HepG2 (cell line): ENCODE results near the gene INKA1. TPM values are rescaled to one million over a fixed set of nuclear protein-coding genes. Genes with fewer than 3 reads are reported as not detected.
A peak's percentile ranks its signal among the peaks of the same experiment; 100 is the strongest.

ENCODE experiments used
- ARID4A ChIP-seq: sonication (generic); formaldehyde crosslinking; IDR thresholded peaks from 2 replicates; pipeline ENCODE4 v1.5.0; 2020; ENCODE audit warnings: mild to moderate bottlenecking, missing genetic modification reagents, borderline replicate concordance
- CCDC6 ChIP-seq: sonication (generic); formaldehyde crosslinking; IDR thresholded peaks from 2 replicates; pipeline ENCODE4 v1.8.1; 2022; ENCODE audit warnings: mild to moderate bottlenecking, missing genetic modification reagents, moderate library complexity
- FOXA1 ChIP-seq, 2 experiments: fragments of 450-650 bp in 1 of 2; sonication (generic) in 1 of 2; formaldehyde crosslinking in 1 of 2; IDR thresholded peaks; 2 replicates each; pipeline versions ENCODE4 v1.4.0 to v1.6.1; 2016 to 2020; ENCODE audit warnings: missing genetic modification reagents in 1 of 2
- GABPB1 ChIP-seq: IDR thresholded peaks from 2 replicates; pipeline ENCODE4 v1.6.1; 2016; ENCODE audit warnings: mild to moderate bottlenecking, missing genetic modification reagents, moderate library complexity, missing compliant biosample characterization
- MTA3 ChIP-seq: sonication (generic); formaldehyde crosslinking; IDR thresholded peaks from 2 replicates; pipeline ENCODE4 v1.4.0; 2020; ENCODE audit warnings: missing genetic modification reagents
- MYPOP ChIP-seq: sonication (generic); formaldehyde crosslinking; IDR thresholded peaks from 2 replicates; pipeline ENCODE4 v1.8.1; 2023; ENCODE audit warnings: mild to moderate bottlenecking, moderate library complexity, missing genetic modification reagents
- RXRA ChIP-seq: sonication (generic); formaldehyde crosslinking; IDR thresholded peaks from 2 replicates; pipeline ENCODE4 v1.5.1; 2020; ENCODE audit warnings: missing genetic modification reagents
- TBL1XR1 ChIP-seq: fragments of 150-350 bp; IDR thresholded peaks from 2 replicates; pipeline ENCODE4 v1.6.1; 2014; ENCODE audit warnings: borderline replicate concordance, low read length; ENCODE audit not compliant: partially characterized antibody
- THAP8 ChIP-seq: sonication (generic); formaldehyde crosslinking; IDR thresholded peaks from 2 replicates; pipeline ENCODE4 v1.5.1; 2020; ENCODE audit warnings: missing genetic modification reagents, mild to moderate bottlenecking, borderline replicate concordance
- YEATS2 ChIP-seq: sonication (generic); formaldehyde crosslinking; IDR thresholded peaks from 2 replicates; pipeline ENCODE4 v1.4.0; 2020; ENCODE audit warnings: missing genetic modification reagents, borderline replicate concordance
- ZNF264 ChIP-seq: sonication (generic); formaldehyde crosslinking; IDR thresholded peaks from 2 replicates; pipeline ENCODE4 v1.4.0; 2020; ENCODE audit warnings: missing genetic modification reagents
- ZNF34 ChIP-seq: sonication (generic); formaldehyde crosslinking; IDR thresholded peaks from 2 replicates; pipeline ENCODE4 v1.4.0; 2020; ENCODE audit warnings: mild to moderate bottlenecking, missing genetic modification reagents, borderline replicate concordance
- ZNF382 ChIP-seq: sonication (generic); formaldehyde crosslinking; IDR thresholded peaks from 2 replicates; pipeline ENCODE4 v1.5.0; 2020; ENCODE audit warnings: missing genetic modification reagents, mild to moderate bottlenecking, borderline replicate concordance
- ZNF530 ChIP-seq: sonication (generic); formaldehyde crosslinking; IDR thresholded peaks from 2 replicates; pipeline ENCODE4 v1.5.0; 2020; ENCODE audit warnings: low read depth, mild to moderate bottlenecking, missing genetic modification reagents
- ZNF546 ChIP-seq: sonication (generic); formaldehyde crosslinking; conservative IDR thresholded peaks from 2 replicates; pipeline ENCODE4 v1.8.1; 2023; ENCODE audit warnings: mild to moderate bottlenecking, missing genetic modification reagents
- ZNF644 ChIP-seq: IDR thresholded peaks from 2 replicates; pipeline ENCODE4 v1.6.1; 2016; ENCODE audit warnings: low read depth
- ZNF777 ChIP-seq: sonication (generic); formaldehyde crosslinking; IDR thresholded peaks from 2 replicates; pipeline ENCODE4 v1.4.0; 2020; ENCODE audit warnings: missing genetic modification reagents
- polyA plus RNA-seq, 8 experiments: library from polyadenylated mRNA; depleted of rRNA in 3 of 8; stranded (reverse) in 7 of 8; unstranded in 1 of 8; fragments of >200 nt; fragmentation: Illumina TruSeq in 4 of 8; extraction: Trizol in 4 of 8; gene quantifications; 2 replicates each; pipeline versions ENCODE4 v1.2.1 to v1.2.3, GENCODE V29; 2011 to 2016; ENCODE audit warnings: low read depth in 4 of 8, missing spikeins in 1 of 8, mixed read lengths in 1 of 8; ENCODE audit not compliant: insufficient read depth in 1 of 8
- total RNA-seq, 5 experiments: library from RNA; depleted of rRNA; stranded (reverse); fragments of >200 nt; fragmentation: Illumina TruSeq; extraction: Trizol; gene quantifications; 2 replicates each; pipeline ENCODE4 v1.2.3, GENCODE V29; 2016; ENCODE audit warnings: low read depth in 1 of 5
- TF ChIP-seq, protein P1 (sequence below): sonication (generic); formaldehyde crosslinking; IDR thresholded peaks from 2 replicates; pipeline ENCODE4 v1.4.0; 2020; ENCODE audit warnings: missing genetic modification reagents, mild to moderate bottlenecking, borderline replicate concordance
- TF ChIP-seq, protein P2 (sequence below): sonication (generic); formaldehyde crosslinking; IDR thresholded peaks from 2 replicates; pipeline ENCODE4 v1.5.0; 2020; ENCODE audit warnings: mild to moderate bottlenecking, low read depth, missing genetic modification reagents, borderline replicate concordance

Gene INKA1
- total and polyA plus RNA-seq, 2 of the 13 experiments (the other 11 are each of a cell fraction or from before 2014, with no cell fraction given), result 0.22 to 0.41 TPM

DNA sequence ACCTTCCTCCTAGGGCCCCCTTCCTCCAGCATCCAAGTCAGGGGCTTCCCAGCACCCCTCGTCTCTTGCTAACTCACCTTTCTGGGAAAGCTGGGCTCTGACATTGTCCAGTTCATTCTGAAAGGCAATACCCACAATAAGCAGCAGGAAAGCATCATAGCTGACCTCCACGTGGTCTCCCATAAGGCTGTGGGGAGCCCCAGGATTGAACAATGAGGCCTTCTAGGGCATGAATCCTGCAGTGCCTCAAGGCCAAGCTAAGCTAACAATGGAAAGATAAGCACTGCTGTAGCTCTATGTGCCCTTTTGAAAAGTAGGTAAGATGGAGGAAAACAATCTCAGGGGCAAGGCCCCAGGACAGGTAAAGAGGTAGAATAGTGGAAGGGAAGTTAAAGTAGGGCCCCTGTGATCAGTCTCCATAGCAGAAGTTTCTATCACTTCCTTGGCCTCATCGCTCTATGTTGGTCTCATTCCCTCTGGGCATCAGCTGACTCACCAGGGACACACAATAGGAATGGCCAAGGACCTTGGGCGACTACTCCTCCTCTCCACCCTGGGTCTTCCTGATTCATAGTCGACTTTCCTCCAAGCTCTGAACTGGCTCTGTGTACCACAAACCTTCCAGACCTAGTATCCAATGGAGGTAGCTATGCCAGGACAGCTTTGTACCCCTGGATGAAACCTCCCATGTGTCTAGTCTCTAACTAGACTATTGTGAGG lies 41.6 kb downstream of the INKA1 start (continued):
- TF ChIP-seq FOXA1 (IDR thresholded peaks at IDR 0.05) (no peak), FOXA1 (CRISPR knock-in tag; IDR thresholded peaks at IDR 0.05) (peak; percentile 59), RXRA (CRISPR knock-in tag) (peak; percentile 49; the same call in 1 of the 2 replicates), ARID4A (CRISPR knock-in tag) (peak; percentile 46; the same call in 1 of the 2 replicates), YEATS2 (CRISPR knock-in tag) (peak; percentile 38; the same call in 1 of the 2 replicates), ZNF644 (peak; percentile 83; the same call in 1 of the 2 replicates), ZNF382 (no peak), MYPOP (CRISPR knock-in tag) (0 out of 2 replicates have a peak, but pooled peaks have one; percentile 15), MTA3 (CRISPR knock-in tag) (no peak), GABPB1 (CRISPR knock-in tag) (0 out of 2 replicates have a peak, but pooled peaks have one; percentile 6), ZNF34 (CRISPR knock-in tag) (no peak), ZNF264 (CRISPR knock-in tag) (0 out of 2 replicates have a peak, but pooled peaks have one; percentile 21), THAP8 (no peak), CCDC6 (CRISPR knock-in tag) (no peak), ZNF530 (CRISPR knock-in tag) (no peak), ZNF546 (CRISPR knock-in tag) (no peak), TBL1XR1 (no peak), ZNF777 (CRISPR knock-in tag) (no peak)
- TF ChIP-seq, protein P1, sequence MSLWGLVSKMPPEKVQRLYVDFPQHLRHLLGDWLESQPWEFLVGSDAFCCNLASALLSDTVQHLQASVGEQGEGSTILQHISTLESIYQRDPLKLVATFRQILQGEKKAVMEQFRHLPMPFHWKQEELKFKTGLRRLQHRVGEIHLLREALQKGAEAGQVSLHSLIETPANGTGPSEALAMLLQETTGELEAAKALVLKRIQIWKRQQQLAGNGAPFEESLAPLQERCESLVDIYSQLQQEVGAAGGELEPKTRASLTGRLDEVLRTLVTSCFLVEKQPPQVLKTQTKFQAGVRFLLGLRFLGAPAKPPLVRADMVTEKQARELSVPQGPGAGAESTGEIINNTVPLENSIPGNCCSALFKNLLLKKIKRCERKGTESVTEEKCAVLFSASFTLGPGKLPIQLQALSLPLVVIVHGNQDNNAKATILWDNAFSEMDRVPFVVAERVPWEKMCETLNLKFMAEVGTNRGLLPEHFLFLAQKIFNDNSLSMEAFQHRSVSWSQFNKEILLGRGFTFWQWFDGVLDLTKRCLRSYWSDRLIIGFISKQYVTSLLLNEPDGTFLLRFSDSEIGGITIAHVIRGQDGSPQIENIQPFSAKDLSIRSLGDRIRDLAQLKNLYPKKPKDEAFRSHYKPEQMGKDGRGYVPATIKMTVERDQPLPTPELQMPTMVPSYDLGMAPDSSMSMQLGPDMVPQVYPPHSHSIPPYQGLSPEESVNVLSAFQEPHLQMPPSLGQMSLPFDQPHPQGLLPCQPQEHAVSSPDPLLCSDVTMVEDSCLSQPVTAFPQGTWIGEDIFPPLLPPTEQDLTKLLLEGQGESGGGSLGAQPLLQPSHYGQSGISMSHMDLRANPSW (CRISPR knock-in tag), result no peak
- TF ChIP-seq, protein P2, sequence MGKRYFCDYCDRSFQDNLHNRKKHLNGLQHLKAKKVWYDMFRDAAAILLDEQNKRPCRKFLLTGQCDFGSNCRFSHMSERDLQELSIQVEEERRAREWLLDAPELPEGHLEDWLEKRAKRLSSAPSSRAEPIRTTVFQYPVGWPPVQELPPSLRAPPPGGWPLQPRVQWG, result no peak
